Endothelial cell of umbilical vein (primary cell): Measurements from ENCODE around the gene PCDHGA6.

Experiments
- CTCF ChIP-seq, 2 donors: IDR thresholded peaks; 1 replicate in 1 of 2; 2 replicates in 1 of 2; pipeline ENCODE4 v1.5.1; 2011; ENCODE audit warnings: low read length in 2 of 2, mild to moderate bottlenecking in 2 of 2, moderate library complexity in 2 of 2, control low read depth in 1 of 2, inconsistent platforms in 1 of 2, low read depth in 1 of 2; ENCODE audit not compliant: insufficient read depth in 1 of 2; ENCODE audit errors: extremely low read depth in 1 of 2
- POLR2A ChIP-seq: IDR thresholded peaks from 2 replicates; pipeline ENCODE4 v1.6.1; 2012; ENCODE audit warnings: low read depth, mild to moderate bottlenecking, control low read depth, low read length

GRCh38 chr5:141409598-141410306 lies 36.1 kb downstream of the PCDHGA6 start:
- no peak for TF ChIP-seq CTCF (IDR thresholded peaks at IDR 0.05; ENCODE audit: extremely low read depth in 1 of 2, insufficient read depth in 1 of 2, low read depth in 1 of 2, low read length in 2 of 2)
- TF ChIP-seq POLR2A, result no peak
